GM12878 (cell line): Measurements from ENCODE around the gene TIMM10. TPM values are rescaled to one million over a fixed set of nuclear protein-coding genes. Genes with fewer than 3 reads are reported as not detected.

ENCODE experiments used
- ATAC-seq: fragments of 200-7000 bp; cut with Tn5 transposase; 3 replicates; pipeline ENCODE4 v1.9.1; 2020; ENCODE audit warnings: mild to moderate bottlenecking, moderate library complexity
- BruUV-seq: library from RNA; stranded (reverse); fragments of 400-500 nt; replicated peaks from 2 replicates; lab custom pipeline; 2021; lab: Mats Ljungman, UMichigan
- CTCF ChIA-PET: fragments of 300-600 bp; sonication (Branson Sonifier 250); formaldehyde crosslinking; extraction: SDS; loops from one replicate; lab custom pipeline; 2021; ENCODE audit warnings: inconsistent platforms; lab: Yijun Ruan, JAX
- POLR2A ChIA-PET: fragments of 350-600 bp; formaldehyde crosslinking; extraction: SDS; loops from one replicate; lab custom pipeline; 2021; ENCODE audit warnings: inconsistent platforms; lab: Charles Lee
- RAD21 ChIA-PET: fragments of 300-600 bp; sonication (Branson Sonifier 250); formaldehyde crosslinking; loops from one replicate; lab custom pipeline; 2023; ENCODE audit warnings: antibody characterized with exemption; ENCODE audit not compliant: unreplicated experiment; lab: Charles Lee
- SMC1A ChIA-PET: fragments of 300-600 bp; sonication (Branson Sonifier 250); formaldehyde crosslinking; loops from one replicate; lab custom pipeline; 2023; ENCODE audit not compliant: unreplicated experiment, uncharacterized antibody; lab: Charles Lee
- DNase-seq: peaks from one replicate; pipeline ENCODE4 v3.0.0-alpha.2; 2011; ENCODE audit warnings: low read depth, low spot score
- FAIRE-seq: peaks from 3 replicates; lab custom pipeline; 2011; peaks lifted over from hg19 to GRCh38; lab: Jason Lieb, UNC
- H2AFZ ChIP-seq: 2 replicates; pipeline ENCODE4 v1.6.0; 2011; ENCODE audit warnings: low read depth, low read length, control low read depth; ENCODE audit not compliant: control insufficient read depth
- H3K27ac ChIP-seq: 2 replicates; pipeline ENCODE4 v1.5.1; 2011; ENCODE audit warnings: control low read depth; ENCODE audit not compliant: control insufficient read depth, insufficient read depth
- H3K27me3 ChIP-seq, 2 experiments: replicated peaks in 1 of 2; 2 replicates each; pipeline versions ENCODE4 v1.6.0 to v1.6.1; 2011; ENCODE audit warnings: low read length in 1 of 2; ENCODE audit not compliant: control insufficient read depth in 2 of 2, insufficient read depth in 2 of 2
- H3K36me3 ChIP-seq, 2 experiments: 2 replicates each; pipeline ENCODE4 v1.5.1; 2011; ENCODE audit warnings: low read length in 1 of 2; ENCODE audit not compliant: control insufficient read depth in 2 of 2, insufficient read depth in 2 of 2
- H3K4me1 ChIP-seq: 2 replicates; pipeline ENCODE4 v1.6.1; 2011; ENCODE audit warnings: mild to moderate bottlenecking, low read length, moderate library complexity, mixed read lengths; ENCODE audit not compliant: control insufficient read depth, insufficient read depth
- H3K4me2 ChIP-seq: 2 replicates; pipeline ENCODE4 v1.6.0; 2011; ENCODE audit warnings: control low read depth; ENCODE audit not compliant: control insufficient read depth, insufficient read depth
- H3K4me3 ChIP-seq: fragments of 200-600 bp; sonication (generic); 2 replicates; pipeline ENCODE4 v1.5.1; 2016
- H3K79me2 ChIP-seq: 2 replicates; pipeline ENCODE4 v1.6.0; 2011; ENCODE audit warnings: low read length; ENCODE audit not compliant: control insufficient read depth, insufficient read depth
- H3K9ac ChIP-seq: 2 replicates; pipeline ENCODE4 v1.8.0; 2011; ENCODE audit warnings: low read length, control low read depth, mixed read lengths; ENCODE audit not compliant: control insufficient read depth, insufficient read depth
- H3K9me3 ChIP-seq: replicated peaks from 3 replicates; pipeline ENCODE4 v1.5.1; 2011; ENCODE audit warnings: mild to moderate bottlenecking, low read length; ENCODE audit not compliant: control insufficient read depth, insufficient read depth
- H4K20me1 ChIP-seq: 2 replicates; pipeline ENCODE4 v1.6.0; 2011; ENCODE audit not compliant: control insufficient read depth, insufficient read depth
- BCL3 ChIP-seq: IDR thresholded peaks from 2 replicates; pipeline ENCODE4 v1.6.1; 2011; ENCODE audit warnings: borderline replicate concordance, low read depth, mild to moderate bottlenecking, moderate library complexity, low read length; ENCODE audit not compliant: insufficient read depth, poor library complexity, severe bottlenecking
- DPF2 ChIP-seq: fragments of 450-650 bp; IDR thresholded peaks from 2 replicates; pipeline ENCODE4 v1.6.1; 2017; ENCODE audit warnings: mild to moderate bottlenecking
- ELK1 ChIP-seq: IDR thresholded peaks from 2 replicates; pipeline ENCODE4 v1.6.1; 2012; ENCODE audit warnings: low read depth, low read length, improper control_type of control experiment
- ETV6 ChIP-seq, 2 experiments: fragments of 450-650 bp in 1 of 2; IDR thresholded peaks in 1 of 2; conservative IDR thresholded peaks in 1 of 2; 2 replicates each; pipeline ENCODE4 v1.6.1; 2014; ENCODE audit warnings: antibody characterized with exemption in 1 of 2, borderline replicate concordance in 1 of 2, low read depth in 1 of 2, mild to moderate bottlenecking in 1 of 2, moderate library complexity in 1 of 2
- NFIC ChIP-seq: IDR thresholded peaks from 2 replicates; pipeline ENCODE4 v1.6.1; 2012; ENCODE audit warnings: low read depth, mild to moderate bottlenecking, inconsistent platforms, low read length, moderate library complexity
- NFYB ChIP-seq: IDR thresholded peaks from 2 replicates; pipeline ENCODE4 v1.6.1; 2011; ENCODE audit warnings: low read depth, mild to moderate bottlenecking, low read length, improper control_type of control experiment, moderate library complexity; ENCODE audit not compliant: insufficient read depth
- RCOR1 ChIP-seq: conservative IDR thresholded peaks from 2 replicates; pipeline ENCODE4 v1.6.1; 2012; ENCODE audit warnings: low read depth, low read length, improper control_type of control experiment
- RELA ChIP-seq: fragments of 450-650 bp; IDR thresholded peaks from 2 replicates; pipeline ENCODE4 v1.8.0; 2014; ENCODE audit warnings: borderline replicate concordance; ENCODE audit not compliant: partially characterized antibody
- SREBF2 ChIP-seq: IDR thresholded peaks from 2 replicates; pipeline ENCODE4 v1.6.1; 2012; ENCODE audit warnings: mild to moderate bottlenecking, low read length
- SRF ChIP-seq, 2 experiments: IDR thresholded peaks; 2 replicates each; pipeline ENCODE4 v1.6.1; 2011; ENCODE audit warnings: low read depth in 2 of 2, low read length in 2 of 2, mild to moderate bottlenecking in 1 of 2, moderate library complexity in 1 of 2
- SUPT20H ChIP-seq: IDR thresholded peaks from 2 replicates; pipeline ENCODE4 v1.6.1; 2011; ENCODE audit warnings: low read depth, mild to moderate bottlenecking, low read length, moderate library complexity, borderline replicate concordance; ENCODE audit not compliant: control insufficient read depth
- TBL1XR1 ChIP-seq: IDR thresholded peaks from 2 replicates; pipeline ENCODE4 v1.6.1; 2012; ENCODE audit warnings: low read depth, low read length, improper control_type of control experiment
- USF2 ChIP-seq: IDR thresholded peaks from 2 replicates; pipeline ENCODE4 v1.6.1; 2011; ENCODE audit warnings: low read depth, low read length, improper control_type of control experiment, borderline replicate concordance
- ZNF207 ChIP-seq: fragments of 450-650 bp; IDR thresholded peaks from 2 replicates; pipeline ENCODE4 v1.6.1; 2014; ENCODE audit warnings: antibody characterized with exemption, mild to moderate bottlenecking, borderline replicate concordance
- ZNF24 ChIP-seq: fragments of 450-650 bp; IDR thresholded peaks from 2 replicates; pipeline ENCODE4 v1.6.1; 2017; ENCODE audit warnings: antibody characterized with exemption, mild to moderate bottlenecking
- ZZZ3 ChIP-seq: IDR thresholded peaks from 2 replicates; pipeline ENCODE4 v1.6.1; 2011; ENCODE audit warnings: low read depth; ENCODE audit not compliant: control insufficient read depth, insufficient read length
- WGBS: methylation state at CpG from one replicate; pipeline ENCODE4 v1.1.6; 2016; ENCODE audit warnings: low lambda C conversion rate; ENCODE audit not compliant: insufficient replicate concordance, insufficient coverage; ENCODE audit errors: missing lambda C conversion rate; 5-methylcytosine and 5-hydroxymethylcytosine counted together
- in situ Hi-C: fragments of 300-500 bp; cut with MboI; formaldehyde crosslinking; loops from 9 replicates; pipeline ENCODE4 v1.14.3; 2018; ENCODE audit warnings: mixed read lengths
- intact Hi-C: fragments of 100-400 bp; cut with micrococcal nuclease; formaldehyde crosslinking; loops from one replicate; pipeline ENCODE4 v1.14.2; 2022; ENCODE audit not compliant: unreplicated experiment
- polyA plus RNA-seq, 11 experiments: library from polyadenylated mRNA; depleted of rRNA in 4 of 11; unstranded in 6 of 11; stranded (reverse) in 5 of 11; fragments of >200 nt; fragmentation: Nextera tagmentation in 4 of 11; fragmentation: Illumina TruSeq in 1 of 11; extraction: Ambion mirVana in 4 of 11; extraction: Trizol in 1 of 11; gene quantifications; 1 replicate in 1 of 11; 2 replicates in 10 of 11; pipeline versions ENCODE4 v1.2.1 to v1.2.3, GENCODE V29; 2011 to 2016; ENCODE audit warnings: inconsistent platforms in 2 of 11, missing spikeins in 2 of 11, low read depth in 1 of 11
- total RNA-seq, 4 experiments: library from RNA; depleted of rRNA in 3 of 4; stranded (reverse); fragments of >200 nt in 3 of 4; fragmentation: Illumina TruSeq in 1 of 4; extraction: Trizol in 1 of 4; gene quantifications; 2 replicates each; pipeline versions ENCODE4 v1.2.1 to v1.2.3, GENCODE V29; 2013 to 2021
- TF ChIP-seq, protein P1 (sequence below): fragments of 450-650 bp; IDR thresholded peaks from 2 replicates; pipeline ENCODE4 v1.6.1; 2016; ENCODE audit warnings: mild to moderate bottlenecking

TIMM10 gene
- total and polyA plus RNA-seq, 10 of the 15 experiments (the other 5 are each of a cell fraction or from before 2014, with no cell fraction given): 148 to 898 (median 206) TPM

- DNase-seq: no peak
- H2AFZ ChIP-seq: no peak overlapping the region
- POLR2A ChIA-PET: interaction anchor here (0.8 kb wide), 1 partner anchor 18 kb away, joined by 3 read pairs; the partner anchor contains the start of gene UBE2L6
- no peaks in the 10 kb centered on the region for H3K9me3 ChIP-seq
- FAIRE-seq: no peak
- intact Hi-C loops: no loop called here
- WGBS: 90% methylated on average over 8 of the region's 8 CpGs
- RAD21 ChIA-PET: interaction anchor here (1.1 kb wide), 1 partner anchor 13 kb away, joined by 3 read pairs; no protein-coding TSS in a partner anchor
- SMC1A ChIA-PET: interaction anchor here (1.0 to 1.2 kb wide), 2 partner anchors 9 to 56 kb away, joined by 3 to 4 read pairs; no protein-coding TSS in a partner anchor
- H3K4me2 ChIP-seq: no peak overlapping the region
- BruUV-seq: no TSS peak
- H3K9ac ChIP-seq: no peak overlapping the region
- CTCF ChIA-PET: interaction anchor here (0.9 to 3.1 kb wide), 4 partner anchors 9 to 95 kb away, joined by 3 to 19 read pairs (median 4); no protein-coding TSS in a partner anchor
- in situ Hi-C loops: no loop called here
- no peak for TF ChIP-seq SREBF2
- no peak for TF ChIP-seq DPF2
- no peak for TF ChIP-seq SRF (IDR thresholded peaks at IDR 0.05; ENCODE audit: low read depth in 2 of 2, low read length in 2 of 2)
- TF ChIP-seq ELK1: no peak
- TF ChIP-seq RELA: no peak
- no peak for TF ChIP-seq USF2
- TF ChIP-seq ZNF207: no peak
- TF ChIP-seq, protein P1, sequence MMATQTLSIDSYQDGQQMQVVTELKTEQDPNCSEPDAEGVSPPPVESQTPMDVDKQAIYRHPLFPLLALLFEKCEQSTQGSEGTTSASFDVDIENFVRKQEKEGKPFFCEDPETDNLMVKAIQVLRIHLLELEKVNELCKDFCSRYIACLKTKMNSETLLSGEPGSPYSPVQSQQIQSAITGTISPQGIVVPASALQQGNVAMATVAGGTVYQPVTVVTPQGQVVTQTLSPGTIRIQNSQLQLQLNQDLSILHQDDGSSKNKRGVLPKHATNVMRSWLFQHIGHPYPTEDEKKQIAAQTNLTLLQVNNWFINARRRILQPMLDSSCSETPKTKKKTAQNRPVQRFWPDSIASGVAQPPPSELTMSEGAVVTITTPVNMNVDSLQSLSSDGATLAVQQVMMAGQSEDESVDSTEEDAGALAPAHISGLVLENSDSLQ: no peak
- TF ChIP-seq RCOR1: no peak
- no peak for TF ChIP-seq ZNF24
- no peak for TF ChIP-seq TBL1XR1
- no peak for TF ChIP-seq ETV6 (conservative IDR thresholded peaks at IDR 0.05 in 1 of 2, IDR thresholded peaks at IDR 0.05 in 1 of 2; ENCODE audit: borderline replicate concordance in 1 of 2, low read depth in 1 of 2)
- TF ChIP-seq NFIC: no peak
- TF ChIP-seq NFYB: no peak
- no peak for TF ChIP-seq BCL3
- no peak for TF ChIP-seq SUPT20H
- no peak for TF ChIP-seq ZZZ3
- H3K4me1 ChIP-seq: peaks cover 15% of the 10 kb centered on the region
- peaks cover 28 to 32% of the 10 kb centered on the region in 2 experiments for H3K36me3 ChIP-seq
- no peak overlapping the region for H3K4me3 ChIP-seq
- no peaks in the 10 kb centered on the region for H3K79me2 ChIP-seq
- no peaks in the 10 kb centered on the region for H3K27me3 ChIP-seq
- no peak for ATAC-seq
- H4K20me1 ChIP-seq: no peaks in the 10 kb centered on the region
- H3K27ac ChIP-seq: no peak overlapping the region
These were observed 19.4 kb upstream of the TIMM10 start for GRCh38 chr11:57549983-57550382.
